ENCODE data around the gene CD3G.
A peak's percentile ranks its signal among the peaks of the same experiment; 100 is the strongest.

Gene CD3G

GRCh38 chr11:118322721-118323120, 21.4 kb upstream of the CD3G start:
- DNase-seq (ENCODE audit: low read depth in 4 of 4, low spot score in 1 of 4) = no peak

- no peak for DNase-seq (ENCODE audit: low read depth in 4 of 4, low spot score in 1 of 4)
Observed at GRCh38 chr11:118325283-118325682, 18.9 kb upstream of the CD3G start.

GRCh38 chr11:118328745-118329144, 15.4 kb upstream of the CD3G start:
- no peak for DNase-seq (ENCODE audit: low read depth in 4 of 4, low spot score in 1 of 4)

GRCh38 chr11:118334745-118335144, 9.4 kb upstream of the CD3G start:
- no peak for DNase-seq (ENCODE audit: low read depth in 4 of 4, low spot score in 1 of 4)

GRCh38 chr11:118338637-118339061, 5.5 kb upstream of the CD3G start:
- peak; percentile 54 to 80 (median 68) for DNase-seq (ENCODE audit: low read depth in 4 of 4, low spot score in 1 of 4)

- DNase-seq (ENCODE audit: low read depth in 4 of 4, low spot score in 1 of 4) = no peak
Observed at GRCh38 chr11:118339281-118339961, 4.7 kb upstream of the CD3G start.

GRCh38 chr11:118340449-118340848, 3.7 kb upstream of the CD3G start:
- DNase-seq (ENCODE audit: low read depth in 4 of 4, low spot score in 1 of 4) = no peak

GRCh38 chr11:118341261-118341660, 2.9 kb upstream of the CD3G start:
- no peak for DNase-seq (ENCODE audit: low read depth in 4 of 4, low spot score in 1 of 4)

GRCh38 chr11:118341815-118342489, 2.2 kb upstream of the CD3G start:
- DNase-seq (ENCODE audit: low read depth in 4 of 4, low spot score in 1 of 4) = no peak

- peak in 3 of 4 experiments; percentile 32 to 63 (median 56) for DNase-seq (ENCODE audit: low read depth in 4 of 4, low spot score in 1 of 4)
Observed at GRCh38 chr11:118342503-118343161, 1.5 kb upstream of the CD3G start, which contains the start of gene CD3D. CD3D (minus strand) TSS chr11:118342705; CDS start chr11:118342607, 98 bp downstream.

- no peak for DNase-seq (ENCODE audit: low read depth in 4 of 4, low spot score in 1 of 4)
Observed at GRCh38 chr11:118343248-118343647, 896 bp upstream of the CD3G start.

- no peak for DNase-seq (ENCODE audit: low read depth in 4 of 4, low spot score in 1 of 4)
Observed at GRCh38 chr11:118349475-118349874, 5.3 kb downstream of the CD3G start.

- no peak for DNase-seq (ENCODE audit: low read depth in 4 of 4, low spot score in 1 of 4)
Observed at GRCh38 chr11:118353084-118353710, 9.1 kb downstream of the CD3G start.

GRCh38 chr11:118358071-118358470, 13.9 kb downstream of the CD3G start:
- DNase-seq (ENCODE audit: low read depth in 4 of 4, low spot score in 1 of 4) = no peak

GRCh38 chr11:118359295-118359958, 15.3 kb downstream of the CD3G start, which contains the start of gene UBE4A:
UBE4A (plus strand) TSS chr11:118359600; CDS start chr11:118365081, 5,481 bp downstream.
- peak; percentile 97 to 99 (median 98) for DNase-seq (ENCODE audit: low read depth in 4 of 4, low spot score in 1 of 4)

GRCh38 chr11:118364956-118365615, 20.9 kb downstream of the CD3G start:
- no peak for DNase-seq (ENCODE audit: low read depth in 4 of 4, low spot score in 1 of 4)

- no peak for DNase-seq (ENCODE audit: low read depth in 4 of 4, low spot score in 1 of 4)
Observed at GRCh38 chr11:118366287-118366686, 22.1 kb downstream of the CD3G start.

- no peak for DNase-seq (ENCODE audit: low read depth in 4 of 4, low spot score in 1 of 4)
Observed at GRCh38 chr11:118370774-118371173, 26.6 kb downstream of the CD3G start.

GRCh38 chr11:118373263-118373662, 29.1 kb downstream of the CD3G start:
- no peak for DNase-seq (ENCODE audit: low read depth in 4 of 4, low spot score in 1 of 4)

GRCh38 chr11:118373871-118374270, 29.7 kb downstream of the CD3G start:
- no peak for DNase-seq (ENCODE audit: low read depth in 4 of 4, low spot score in 1 of 4)
